Natural killer cell (primary cell): ENCODE measurements around the gene ARFGAP3. TPM values are rescaled to one million over a fixed set of nuclear protein-coding genes. Genes with fewer than 3 reads are reported as not detected.

Experiments
- ATAC-seq, 3 donors: fragments of 150-1000 bp in 2 of 3; fragments of 200-7000 bp in 1 of 3; cut with Tn5 transposase; 1 replicate in 1 of 3; 2 replicates in 2 of 3; pipeline ENCODE4 v1.10.0; 2021; ENCODE audit warnings: mild to moderate bottlenecking in 2 of 3, moderate library complexity in 2 of 3
- DNase-seq, 2 donors: peaks; one replicate each; pipeline versions ENCODE4 v3.0.0 to v3.0.0-alpha.2; 2013 to 2021; ENCODE audit warnings: mixed read lengths in 1 of 2
- H3K27ac ChIP-seq: one replicate; pipeline ENCODE4 v1.5.1; 2013; ENCODE audit warnings: mild to moderate bottlenecking, low read length
- H3K27me3 ChIP-seq: one replicate; pipeline ENCODE4 v1.6.1; 2013; ENCODE audit warnings: low read length; ENCODE audit not compliant: control insufficient read depth, insufficient read depth
- H3K36me3 ChIP-seq: one replicate; pipeline ENCODE4 v1.6.1; 2013; ENCODE audit warnings: low read length; ENCODE audit not compliant: control insufficient read depth, insufficient read depth
- H3K4me1 ChIP-seq: one replicate; pipeline ENCODE4 v1.6.1; 2013; ENCODE audit warnings: low read length; ENCODE audit not compliant: control insufficient read depth, insufficient read depth
- H3K4me3 ChIP-seq: one replicate; pipeline ENCODE4 v1.5.1; 2013; ENCODE audit warnings: low read length
- H3K9me3 ChIP-seq: one replicate; pipeline ENCODE4 v1.6.1; 2013; ENCODE audit warnings: low read length; ENCODE audit not compliant: control insufficient read depth, insufficient read depth
- H3K27ac Mint-ChIP-seq, 2 donors: one replicate each; pipeline ENCODE4 v1.8.0; 2022; ENCODE audit warnings: mild to moderate bottlenecking in 2 of 2, mixed read lengths in 2 of 2, moderate library complexity in 1 of 2
- H3K27me3 Mint-ChIP-seq, 2 donors: one replicate each; pipeline ENCODE4 v1.8.0; 2022; ENCODE audit warnings: low read depth in 2 of 2, mixed read lengths in 2 of 2
- H3K36me3 Mint-ChIP-seq: one replicate; pipeline ENCODE4 v1.8.0; 2022; ENCODE audit warnings: mixed read lengths
- H3K4me1 Mint-ChIP-seq, 2 donors: one replicate each; pipeline ENCODE4 v1.8.0; 2022; ENCODE audit warnings: mixed read lengths in 2 of 2
- H3K4me3 Mint-ChIP-seq: one replicate; pipeline ENCODE4 v1.8.0; 2022; ENCODE audit warnings: mild to moderate bottlenecking, moderate library complexity, mixed read lengths
- H3K9me3 Mint-ChIP-seq, 2 donors: one replicate each; pipeline ENCODE4 v1.8.0; 2022; ENCODE audit warnings: mixed read lengths in 2 of 2
- WGBS: methylation state at CpG from one replicate; pipeline ENCODE4 v1.1.7; 2013; ENCODE audit warnings: missing lambda C conversion rate; ENCODE audit not compliant: insufficient coverage; 5-methylcytosine and 5-hydroxymethylcytosine counted together
- intact Hi-C: fragments of 100-400 bp; cut with micrococcal nuclease; formaldehyde crosslinking; loops from one replicate; pipeline ENCODE4 v1.14.2; 2022
- total RNA-seq, 4 donors: library from RNA; stranded (reverse); fragments of 120-200 nt in 1 of 4; gene quantifications; one replicate each; pipeline versions ENCODE4 v1.2.3 to v1.2.4, GENCODE V29; 2013 to 2022
- TF ChIP-seq, protein P1 (sequence below): fragments of 200-600 bp; IDR thresholded peaks from one replicate; pipeline ENCODE4 v1.8.0; 2022; ENCODE audit warnings: antibody characterized with exemption

Gene ARFGAP3
- total RNA-seq, 3 donors from 2014 or later (not counting 1 experiment from before 2014, with no cell fraction given): 46.3 to 58.0 (median 53.8) TPM

DNA sequence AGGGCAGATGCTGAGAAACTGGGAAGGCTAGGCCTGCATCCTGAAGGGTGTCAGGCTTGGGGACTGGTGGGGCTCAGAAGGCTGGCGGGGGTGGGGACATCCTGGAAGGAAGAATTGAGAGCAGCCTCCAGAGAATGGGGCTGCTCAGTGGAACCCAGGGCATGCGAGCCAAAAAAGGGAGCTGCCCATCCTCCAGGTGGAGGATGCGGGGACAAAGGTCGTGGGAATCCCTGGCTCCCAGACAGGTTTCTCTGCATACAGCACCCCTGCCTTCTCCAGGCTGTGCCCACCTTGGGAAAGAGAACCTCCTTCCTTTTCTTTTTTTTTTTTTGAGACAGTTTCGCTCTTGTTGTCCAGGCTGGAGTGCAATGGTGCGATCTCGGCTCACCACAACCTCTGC is 40.9 kb upstream of the ARFGAP3 start:
- H3K4me3 Mint-ChIP-seq: no peak overlapping the region
- TF ChIP-seq, protein P1, sequence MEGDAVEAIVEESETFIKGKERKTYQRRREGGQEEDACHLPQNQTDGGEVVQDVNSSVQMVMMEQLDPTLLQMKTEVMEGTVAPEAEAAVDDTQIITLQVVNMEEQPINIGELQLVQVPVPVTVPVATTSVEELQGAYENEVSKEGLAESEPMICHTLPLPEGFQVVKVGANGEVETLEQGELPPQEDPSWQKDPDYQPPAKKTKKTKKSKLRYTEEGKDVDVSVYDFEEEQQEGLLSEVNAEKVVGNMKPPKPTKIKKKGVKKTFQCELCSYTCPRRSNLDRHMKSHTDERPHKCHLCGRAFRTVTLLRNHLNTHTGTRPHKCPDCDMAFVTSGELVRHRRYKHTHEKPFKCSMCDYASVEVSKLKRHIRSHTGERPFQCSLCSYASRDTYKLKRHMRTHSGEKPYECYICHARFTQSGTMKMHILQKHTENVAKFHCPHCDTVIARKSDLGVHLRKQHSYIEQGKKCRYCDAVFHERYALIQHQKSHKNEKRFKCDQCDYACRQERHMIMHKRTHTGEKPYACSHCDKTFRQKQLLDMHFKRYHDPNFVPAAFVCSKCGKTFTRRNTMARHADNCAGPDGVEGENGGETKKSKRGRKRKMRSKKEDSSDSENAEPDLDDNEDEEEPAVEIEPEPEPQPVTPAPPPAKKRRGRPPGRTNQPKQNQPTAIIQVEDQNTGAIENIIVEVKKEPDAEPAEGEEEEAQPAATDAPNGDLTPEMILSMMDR: no peak
- H3K27me3 Mint-ChIP-seq: no peaks in the 10 kb centered on the region
- no peak overlapping the region for H3K27ac ChIP-seq
- H3K4me1 Mint-ChIP-seq: peaks cover 31 to 45% of the 10 kb centered on the region in 2 donors
- H3K27ac Mint-ChIP-seq: no peak overlapping the region
- WGBS: 98% methylated on average over 7 of the region's 7 CpGs
- ATAC-seq (no peak), DNase-seq (no peak)
- no peaks in the 10 kb centered on the region for H3K9me3 Mint-ChIP-seq
- no peaks in the 10 kb centered on the region for H3K9me3 ChIP-seq
- no peaks in the 10 kb centered on the region for H3K36me3 Mint-ChIP-seq
- no peaks in the 10 kb centered on the region for H3K27me3 ChIP-seq
- peaks cover 5% of the 10 kb centered on the region for H3K36me3 ChIP-seq
- H3K4me1 ChIP-seq: peaks cover 44% of the 10 kb centered on the region
- H3K4me3 ChIP-seq: no peak overlapping the region
- intact Hi-C loops: loop anchor here (10.0 kb wide), 1 partner anchor 117 kb away; the partner anchor contains the start of gene PACSIN2

DNA sequence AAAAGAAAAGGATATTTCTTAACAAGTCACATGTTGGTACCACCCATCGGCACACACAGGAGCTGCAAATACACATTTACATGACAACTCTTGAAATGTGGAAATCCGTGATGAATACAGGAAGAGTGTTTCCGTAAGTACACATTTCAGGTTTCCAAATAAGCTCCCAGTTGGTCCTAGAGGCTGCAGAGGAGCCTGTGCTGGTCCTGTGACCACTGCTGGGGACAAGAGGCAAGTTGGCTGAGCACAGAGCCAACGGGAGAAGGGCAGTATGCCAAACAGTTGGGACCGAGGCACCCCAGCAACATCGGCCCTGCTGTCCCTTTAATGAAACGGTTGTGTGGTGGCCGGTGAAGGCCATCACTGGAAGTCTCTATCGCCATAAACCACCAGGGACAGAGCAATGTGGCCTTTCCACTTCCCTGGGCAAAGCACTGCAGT is 38.5 kb upstream of the ARFGAP3 start:
- Histone ChIP-seq H3K9me3 (no peaks in the 10 kb centered on the region), H3K27ac (peak overlapping the region; percentile 86), H3K27me3 (no peaks in the 10 kb centered on the region), H3K4me1 (peaks cover 68% of the 10 kb centered on the region), H3K4me3 (no peak overlapping the region), H3K36me3 (no peaks in the 10 kb centered on the region)
- 73% methylated on average over 8 of the region's 9 CpGs for WGBS
- intact Hi-C loops: loop anchor here (10.0 kb wide), 1 partner anchor 119 kb away; the partner anchor contains the start of gene PACSIN2
- peaks cover 46 to 65% of the 10 kb centered on the region in 2 donors for H3K4me1 Mint-ChIP-seq
- ATAC-seq: peak in 2 of 3 donors; percentile 1 to 3
- no peaks in the 10 kb centered on the region for H3K27me3 Mint-ChIP-seq
- no peaks in the 10 kb centered on the region for H3K36me3 Mint-ChIP-seq
- H3K27ac Mint-ChIP-seq: peak overlapping the region; percentile 91 to 92
- no peaks in the 10 kb centered on the region for H3K9me3 Mint-ChIP-seq
- no peak for DNase-seq
- TF ChIP-seq, protein P1: no peak
- peak overlapping the region; percentile 77 for H3K4me3 Mint-ChIP-seq

DNA sequence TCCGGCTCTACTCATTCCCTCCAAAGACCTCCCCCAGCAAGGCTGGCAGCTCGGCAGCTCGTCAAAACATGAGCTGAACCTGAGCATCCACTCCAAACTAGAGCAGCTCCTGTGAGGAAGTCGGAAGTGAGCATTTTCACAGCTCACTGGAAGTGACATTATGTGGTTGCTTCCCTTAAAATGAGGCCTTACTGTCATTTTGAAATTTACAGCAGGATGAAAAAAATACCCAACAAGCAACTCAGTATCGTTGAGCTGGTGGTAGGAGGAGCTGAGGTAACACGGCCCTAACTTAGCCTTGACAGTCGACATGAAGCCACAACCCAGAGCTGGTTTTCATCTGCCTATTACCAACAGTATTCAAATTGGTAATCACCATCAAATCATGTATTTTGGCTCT is 38.0 kb upstream of the ARFGAP3 start:
- no peaks in the 10 kb centered on the region for H3K9me3 Mint-ChIP-seq
- DNase-seq (peak; percentile 26 to 71), ATAC-seq (peak; percentile 76 to 82 (median 80))
- TF ChIP-seq, protein P1: no peak
- no peaks in the 10 kb centered on the region for H3K36me3 ChIP-seq
- peak overlapping the region; percentile 86 for H3K27ac ChIP-seq
- H3K27me3 Mint-ChIP-seq: no peaks in the 10 kb centered on the region
- peak overlapping the region; percentile 91 to 92 for H3K27ac Mint-ChIP-seq
- no peak overlapping the region for H3K4me3 ChIP-seq
- H3K9me3 ChIP-seq: no peaks in the 10 kb centered on the region
- 5% methylated on average over 7 of the region's 7 CpGs for WGBS
- no peaks in the 10 kb centered on the region for H3K27me3 ChIP-seq
- H3K4me1 Mint-ChIP-seq: peaks cover 46 to 65% of the 10 kb centered on the region in 2 donors
- peaks cover 73% of the 10 kb centered on the region for H3K4me1 ChIP-seq
- no peaks in the 10 kb centered on the region for H3K36me3 Mint-ChIP-seq
- intact Hi-C loops: loop anchor here (10.0 kb wide), 1 partner anchor 120 kb away; the partner anchor contains the start of gene PACSIN2
- H3K4me3 Mint-ChIP-seq: peak overlapping the region; percentile 77
